MM.1S (cell line): ENCODE measurements around the gene F11R.

Experiments
- CTCF ChIP-seq: fragments of 300-600 bp; sonication (generic); IDR thresholded peaks from 2 replicates; pipeline ENCODE4 v1.5.1; 2016; ENCODE audit warnings: antibody characterized with exemption, low read length, mixed read lengths
- EZH2 ChIP-seq: fragments of 300-600 bp; sonication (generic); optimal IDR thresholded peaks from 2 replicates; pipeline ENCODE3; 2017; ENCODE audit warnings: low read depth, mild to moderate bottlenecking, antibody characterized with exemption, low read length, mixed read lengths

DNA sequence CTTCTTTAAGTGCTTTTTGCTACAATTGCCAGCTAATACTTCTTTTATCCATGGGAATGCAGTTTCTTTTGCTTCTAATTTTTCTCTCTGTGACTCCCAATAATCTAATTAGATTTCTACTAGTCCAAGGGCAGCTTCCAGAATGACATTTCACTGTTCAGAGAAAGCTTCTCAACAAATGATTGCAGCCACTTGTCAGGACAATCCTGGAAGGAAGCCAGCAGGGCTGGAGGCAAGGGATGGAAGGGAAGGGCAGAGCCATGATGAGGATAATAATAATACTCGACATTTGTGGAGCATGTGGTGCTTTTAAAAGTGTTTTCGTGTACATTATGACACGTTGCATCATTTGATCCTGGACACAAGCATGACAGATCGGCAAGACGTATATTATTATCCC, 19.4 kb downstream of the F11R start:
- TF ChIP-seq CTCF (no peak), EZH2 (no peak)
